ENCODE data around the gene NBL1.
A peak's percentile ranks its signal among the peaks of the same experiment; 100 is the strongest.

The NBL1 gene, protein sequence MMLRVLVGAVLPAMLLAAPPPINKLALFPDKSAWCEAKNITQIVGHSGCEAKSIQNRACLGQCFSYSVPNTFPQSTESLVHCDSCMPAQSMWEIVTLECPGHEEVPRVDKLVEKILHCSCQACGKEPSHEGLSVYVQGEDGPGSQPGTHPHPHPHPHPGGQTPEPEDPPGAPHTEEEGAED

DNA sequence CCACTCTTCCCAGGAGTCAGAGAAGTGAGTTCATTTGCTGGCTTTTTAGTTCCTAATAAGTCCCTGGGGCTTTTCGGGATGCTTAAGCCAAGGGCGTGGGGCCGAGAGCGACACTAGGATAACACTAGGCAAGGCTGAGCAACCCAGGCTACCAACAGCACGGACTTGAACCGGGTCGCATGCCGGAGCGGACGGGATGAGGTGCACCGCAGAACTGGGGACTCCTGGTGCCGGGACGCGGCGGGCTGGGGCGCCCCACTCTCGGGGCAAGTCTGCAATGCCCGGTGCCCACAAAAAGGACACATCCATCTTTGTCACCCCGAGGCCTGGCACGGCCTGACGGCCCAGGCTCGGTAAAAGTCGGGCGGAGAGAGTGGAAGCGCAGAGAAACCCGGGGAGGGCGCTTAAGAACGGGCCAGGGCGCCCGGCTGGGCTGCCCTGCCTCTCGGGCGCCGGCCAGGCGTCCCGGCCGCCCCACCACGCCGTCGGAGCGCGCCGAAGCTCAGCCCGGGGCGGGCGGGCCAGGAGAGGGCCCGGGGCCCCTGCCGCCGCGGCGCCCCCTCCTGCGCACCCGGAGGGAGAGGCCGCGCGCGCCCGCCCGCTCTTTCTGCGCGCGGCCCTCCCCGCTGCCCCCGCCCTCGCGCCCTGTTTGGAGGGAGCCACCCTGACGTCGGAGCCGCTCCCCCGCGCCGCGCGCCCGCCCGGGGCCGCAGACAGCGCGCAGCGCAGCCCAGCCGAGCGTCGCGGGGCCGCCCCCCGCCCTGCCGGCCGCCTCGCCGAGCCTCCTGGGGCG is at the start of gene NBL1:
NBL1 (plus strand) TSS at position 710 of the 793 bp plus-strand sequence. CDS start 10,720 bp downstream, outside the sequence.
- peak within 1 kb of the TSS; percentile 66 for H3K4me3 ChIP-seq (ENCODE audit: low read depth, low read length)

GRCh38 chr1:19596065-19596713 is 47.9 kb upstream of the NBL1 start:
- peak overlapping the region; percentile 91 for H3K4me3 ChIP-seq (ENCODE audit: low read depth, low read length)

DNA sequence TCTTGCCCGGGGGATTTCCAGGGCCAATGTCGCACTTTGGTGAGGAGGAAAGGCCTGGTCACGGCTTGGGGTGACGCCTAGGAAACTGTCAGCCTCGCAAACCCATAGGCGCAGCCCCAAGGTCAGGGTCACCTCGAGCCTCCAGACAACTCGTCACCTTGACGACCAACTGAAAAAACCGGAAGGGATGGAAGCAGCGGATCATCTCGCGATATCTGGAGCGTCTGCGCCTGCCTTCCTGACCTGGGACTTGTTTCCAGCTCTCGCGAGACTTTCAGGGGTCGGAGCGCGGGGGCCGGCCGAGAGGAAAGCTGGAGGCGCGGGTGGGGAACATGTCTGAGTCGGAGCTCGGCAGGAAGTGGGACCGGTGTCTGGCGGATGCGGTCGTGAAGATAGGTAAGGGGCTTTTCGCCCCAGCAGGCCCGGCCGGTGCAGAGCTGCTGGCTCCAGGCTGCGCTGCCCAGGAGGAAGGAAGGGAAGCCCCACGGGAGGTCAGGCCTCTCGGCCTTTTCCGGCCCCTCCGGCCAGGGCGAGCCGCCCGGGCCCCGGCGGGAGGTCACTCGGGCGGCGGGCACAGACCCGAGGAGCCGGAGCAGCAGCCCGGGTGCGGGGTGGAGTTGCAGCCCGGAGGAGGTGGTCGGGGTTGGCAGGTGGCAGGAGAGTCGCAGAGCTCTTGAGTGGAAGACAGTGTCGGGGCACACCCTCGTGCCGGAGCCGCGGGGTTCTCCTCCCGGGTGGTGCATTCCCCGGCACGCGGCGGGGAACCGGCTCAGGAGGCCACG is 47.2 kb upstream of the NBL1 start:
- H3K4me3 ChIP-seq (ENCODE audit: low read depth, low read length) = peak overlapping the region; percentile 91

DNA sequence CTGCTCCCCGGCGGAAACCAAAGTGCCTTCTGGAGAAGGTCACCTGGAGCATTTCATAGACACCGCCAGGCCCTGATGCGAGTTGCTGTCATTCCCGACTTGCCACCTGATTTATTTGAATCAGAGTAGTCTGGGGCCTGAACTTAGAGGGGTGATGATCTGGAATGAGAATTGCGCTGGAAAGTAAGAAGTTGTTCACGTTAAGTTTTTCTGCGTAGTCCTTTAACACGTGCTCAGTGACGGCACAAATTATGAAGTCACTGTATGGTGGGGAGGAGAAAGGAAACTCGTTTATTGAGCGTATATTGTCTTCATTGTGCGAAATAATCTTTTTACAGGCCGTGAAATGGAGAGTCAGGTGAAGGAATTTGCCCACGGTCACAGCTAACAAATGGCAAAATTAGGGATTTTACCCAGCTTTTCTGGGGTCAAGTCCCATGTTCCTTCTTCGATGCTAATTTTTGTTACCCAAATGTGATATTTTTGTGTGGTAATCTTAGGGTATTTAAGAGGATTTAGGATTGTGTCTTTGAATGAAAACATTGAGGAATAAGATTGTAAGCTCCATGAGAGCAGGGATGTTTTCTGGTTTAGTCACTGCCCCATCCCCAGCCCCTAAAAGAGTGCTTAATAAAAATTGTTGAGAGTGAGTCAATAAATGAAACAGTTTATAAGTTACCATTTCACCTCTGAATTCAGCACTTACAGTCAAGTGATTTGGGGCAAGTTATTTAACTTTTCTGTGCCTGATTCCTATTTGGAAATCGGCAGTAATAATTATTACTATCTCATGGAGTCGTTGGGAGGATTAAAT is 46.4 kb upstream of the NBL1 start:
- peak overlapping the region; percentile 91 for H3K4me3 ChIP-seq (ENCODE audit: low read depth, low read length)

- no peak overlapping the region for H3K4me3 ChIP-seq (ENCODE audit: low read depth, low read length)
Observed at GRCh38 chr1:19599810-19600209, 44.3 kb upstream of the NBL1 start.

DNA sequence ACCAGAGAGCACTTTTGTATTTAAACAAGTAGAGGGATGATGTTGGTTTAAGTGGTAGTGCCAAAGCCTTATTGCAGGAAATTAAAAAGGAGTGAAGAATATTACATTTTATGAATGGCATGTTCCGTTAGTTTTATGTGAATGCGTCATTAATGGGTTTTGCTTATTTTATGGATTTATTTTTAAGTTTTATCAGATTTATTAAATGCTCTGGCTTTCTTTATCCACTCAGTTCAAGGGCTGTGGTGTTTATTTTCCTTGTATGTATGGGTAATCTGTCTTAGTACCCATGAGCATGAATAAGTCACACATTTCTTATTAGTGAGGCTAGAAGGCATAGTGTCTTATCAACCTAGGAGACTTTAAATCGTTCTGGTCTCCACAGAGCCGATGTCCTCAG is 41.6 kb upstream of the NBL1 start:
- no peak overlapping the region for H3K4me3 ChIP-seq (ENCODE audit: low read depth, low read length)

GRCh38 chr1:19605967-19606366 is 38.1 kb upstream of the NBL1 start:
- no peak overlapping the region for H3K4me3 ChIP-seq (ENCODE audit: low read depth, low read length)

DNA sequence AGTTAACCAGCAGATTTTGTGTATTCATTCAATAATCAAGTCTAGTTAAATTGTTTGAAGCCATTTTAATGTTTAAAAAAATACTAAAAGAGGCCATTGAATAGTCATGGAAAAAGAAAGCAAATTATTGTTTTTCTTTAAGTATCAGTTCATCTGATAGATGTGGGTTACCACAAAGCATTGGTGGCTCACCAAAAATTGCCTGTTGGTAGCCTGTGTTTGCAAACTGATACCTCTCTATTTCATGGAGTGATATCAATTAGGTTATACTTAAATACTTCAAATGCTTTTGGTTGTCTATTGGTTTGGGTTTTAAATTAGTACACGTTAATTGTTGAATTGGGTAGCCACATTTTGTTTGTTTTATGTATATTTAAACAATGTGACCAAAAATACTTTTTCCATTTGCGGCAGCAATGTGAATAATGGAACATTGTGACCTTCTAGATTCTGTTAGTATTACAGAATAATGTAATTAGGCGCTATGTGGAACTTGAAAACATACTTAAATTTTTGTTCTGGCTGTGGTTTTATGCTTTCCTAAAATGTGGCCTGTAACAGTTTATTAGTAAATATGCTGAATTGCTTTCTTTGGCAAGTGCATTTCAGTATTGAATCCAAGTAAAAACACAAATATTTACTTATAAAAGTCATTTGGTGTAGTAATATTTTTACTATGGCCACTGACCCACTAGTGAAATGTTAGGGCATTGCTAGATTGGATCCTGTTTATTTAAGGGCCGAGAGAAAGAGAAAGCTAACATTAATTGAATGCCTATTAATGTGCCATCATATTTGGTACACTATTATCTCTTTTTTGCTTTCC is 37.1 kb upstream of the NBL1 start:
- H3K4me3 ChIP-seq (ENCODE audit: low read depth, low read length) = no peak overlapping the region

DNA sequence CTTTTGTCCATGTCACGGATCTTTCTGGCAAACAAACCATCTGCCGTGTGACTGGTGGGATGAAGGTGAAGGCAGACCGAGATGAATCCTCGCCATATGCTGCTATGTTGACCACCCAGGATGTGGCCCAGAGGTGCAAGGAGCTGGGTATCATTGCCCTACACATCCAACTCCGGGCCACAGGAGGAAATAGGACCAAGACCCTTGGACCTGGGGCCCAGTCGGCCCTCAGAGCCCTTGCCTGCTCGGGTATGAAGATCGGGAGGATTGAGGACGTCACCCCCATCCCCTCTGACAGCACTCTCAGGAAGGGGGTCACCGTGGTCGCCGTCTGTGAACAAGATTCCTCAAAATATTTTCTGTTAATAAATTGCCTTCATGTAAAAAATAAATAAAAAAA is 35.9 kb upstream of the NBL1 start:
- H3K4me3 ChIP-seq (ENCODE audit: low read depth, low read length) = no peak overlapping the region

DNA sequence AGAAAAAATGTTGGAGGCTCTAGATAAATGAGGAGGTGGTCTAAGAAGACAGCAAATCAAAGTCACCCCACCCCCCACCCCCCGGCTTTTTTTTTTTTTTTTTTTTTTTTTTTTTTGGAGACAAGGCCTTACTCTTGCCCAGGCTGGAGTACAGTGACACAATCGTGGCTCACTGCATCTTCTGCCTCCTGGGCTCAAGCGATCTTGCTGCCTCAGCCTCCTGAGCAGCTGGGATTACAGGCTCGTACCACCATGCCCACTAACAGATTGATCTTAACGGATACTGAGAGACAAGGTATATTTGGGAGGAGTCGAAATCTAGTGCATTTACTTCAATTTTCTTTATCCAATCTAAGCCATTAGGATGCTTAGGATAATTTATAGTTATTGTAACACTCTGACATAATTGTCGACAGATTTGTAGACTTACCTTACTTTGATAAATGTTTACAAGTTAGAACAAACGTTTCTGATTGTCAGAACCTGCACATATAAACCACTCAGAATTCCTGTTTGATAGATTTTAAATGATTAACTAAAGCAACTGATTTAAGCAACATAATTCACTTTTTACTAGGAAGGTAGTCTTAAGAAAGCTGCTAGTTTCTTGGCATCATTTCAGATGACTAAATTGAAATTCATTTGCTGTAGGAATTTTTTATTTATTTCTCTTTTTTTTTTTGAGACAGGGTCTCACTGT is 33.7 kb upstream of the NBL1 start:
- H3K4me3 ChIP-seq (ENCODE audit: low read depth, low read length) = no peak overlapping the region

GRCh38 chr1:19612530-19612929 is 31.6 kb upstream of the NBL1 start:
- H3K4me3 ChIP-seq (ENCODE audit: low read depth, low read length) = no peak overlapping the region

DNA sequence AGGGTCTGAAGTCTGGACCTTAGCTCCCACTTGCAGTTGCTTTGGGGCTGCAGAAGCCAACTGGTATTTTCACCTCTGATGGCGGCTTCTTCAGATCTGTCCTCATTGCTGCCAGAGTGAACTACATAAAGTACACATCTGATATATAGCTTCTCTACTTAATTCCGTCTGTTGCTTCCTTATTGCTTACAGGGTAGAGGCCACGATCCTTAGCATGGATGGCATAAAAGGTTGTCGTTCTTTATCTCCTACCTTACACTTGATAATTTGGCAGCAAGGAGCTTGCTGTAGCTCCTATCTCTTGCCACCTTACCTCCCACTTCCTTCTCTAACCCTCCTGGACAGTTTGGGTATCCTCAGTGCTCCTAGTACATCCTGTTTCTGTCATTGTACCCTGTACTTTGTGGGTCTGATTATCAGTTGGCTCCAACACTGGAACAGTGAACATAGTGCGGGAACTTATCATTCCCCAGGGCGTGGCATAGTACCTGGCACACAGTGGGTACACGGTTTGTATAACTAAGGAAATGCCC is 30.9 kb upstream of the NBL1 start:
- no peak overlapping the region for H3K4me3 ChIP-seq (ENCODE audit: low read depth, low read length)

DNA sequence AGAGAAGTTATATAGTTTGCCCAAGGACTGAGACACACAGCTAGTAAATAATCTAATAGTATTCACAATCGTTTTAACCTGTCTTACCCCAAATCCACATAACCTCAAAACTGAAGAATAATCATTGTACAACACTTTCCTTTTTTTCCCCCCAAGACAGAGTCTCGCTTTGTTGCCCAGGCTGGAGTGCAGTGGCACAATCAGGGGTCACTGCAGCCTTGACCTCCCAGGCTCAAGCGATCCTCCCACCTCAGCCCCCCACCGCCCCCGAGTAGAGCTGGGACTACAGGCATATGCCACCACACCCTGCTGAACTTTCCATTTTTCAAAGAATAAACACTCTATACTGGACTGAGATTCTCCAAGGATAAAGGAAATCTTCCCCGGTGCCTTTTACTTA is 28.7 kb upstream of the NBL1 start:
- H3K4me3 ChIP-seq (ENCODE audit: low read depth, low read length) = no peak overlapping the region

DNA sequence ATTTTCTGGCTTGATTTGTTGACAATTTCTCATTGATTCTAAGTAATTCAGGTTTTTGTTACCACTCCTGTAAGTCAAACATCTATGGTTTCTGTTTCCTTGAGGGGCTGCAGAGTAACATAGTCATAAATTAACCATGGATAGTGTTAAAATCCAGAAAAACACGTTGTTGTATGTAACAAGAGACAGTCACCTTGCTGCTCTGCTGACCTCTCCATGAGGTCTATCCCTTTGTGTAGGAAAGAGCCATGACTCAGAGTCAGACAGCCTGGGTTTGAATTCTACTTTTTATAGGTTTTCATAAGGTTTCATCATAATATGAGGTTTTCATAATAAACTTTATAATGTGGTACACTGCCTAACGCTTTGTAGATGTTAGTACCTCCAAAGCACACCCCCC is 27.6 kb upstream of the NBL1 start:
- H3K4me3 ChIP-seq (ENCODE audit: low read depth, low read length) = no peak overlapping the region

DNA sequence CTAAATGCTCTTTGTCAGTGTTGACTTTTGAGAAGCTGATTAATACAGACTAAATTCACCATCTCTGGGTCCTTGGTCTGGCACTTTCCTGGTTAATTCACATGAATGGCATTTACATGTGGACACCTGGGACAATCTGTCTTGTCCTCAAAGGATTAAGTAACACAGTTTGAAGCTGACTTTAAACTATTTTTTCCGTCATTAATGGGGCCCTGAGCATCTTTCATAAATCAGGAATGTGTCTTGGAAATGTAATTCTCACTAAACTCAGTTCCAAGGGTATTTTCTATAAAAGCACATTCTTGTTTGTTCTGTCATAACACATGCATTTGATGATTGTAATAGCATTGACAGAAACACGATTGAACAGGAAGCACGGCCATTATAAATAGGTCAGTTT is 26.7 kb upstream of the NBL1 start:
- H3K4me3 ChIP-seq (ENCODE audit: low read depth, low read length) = no peak overlapping the region

- H3K4me3 ChIP-seq (ENCODE audit: low read depth, low read length) = no peak overlapping the region
Observed at GRCh38 chr1:19618428-19618827, 25.7 kb upstream of the NBL1 start.

DNA sequence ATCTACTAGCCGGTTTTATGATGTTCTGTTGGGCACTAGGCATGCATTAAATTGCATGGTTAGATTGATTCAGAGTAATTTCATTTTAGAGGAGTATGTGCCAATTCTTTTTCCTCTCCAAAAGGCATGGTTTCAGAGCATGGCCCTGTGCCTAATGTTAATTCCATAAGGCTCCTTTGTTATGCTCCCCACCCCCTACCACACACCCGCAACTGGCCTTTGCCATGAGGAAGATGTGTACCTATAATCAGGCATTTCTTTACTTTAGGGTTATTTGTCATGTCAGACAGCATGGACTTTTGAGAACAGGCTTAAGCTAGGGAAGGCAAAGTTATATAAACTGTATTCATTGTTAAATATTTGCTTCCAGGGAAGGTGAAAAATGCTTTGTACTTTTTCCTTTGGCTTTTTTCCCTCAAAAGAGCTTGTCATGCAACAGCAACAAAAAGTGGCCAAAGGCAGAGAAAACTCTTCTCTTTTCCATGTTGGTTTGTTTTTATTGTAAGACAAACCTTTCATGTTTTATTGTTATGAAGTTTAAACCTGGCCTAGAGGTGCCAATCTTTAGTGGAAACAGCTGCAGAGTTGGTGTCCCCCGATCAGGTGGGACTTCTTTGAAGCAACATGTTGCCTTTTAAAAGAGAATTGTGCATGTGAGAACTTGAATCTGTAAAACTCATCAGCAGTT is 24.3 kb upstream of the NBL1 start:
- no peak overlapping the region for H3K4me3 ChIP-seq (ENCODE audit: low read depth, low read length)

DNA sequence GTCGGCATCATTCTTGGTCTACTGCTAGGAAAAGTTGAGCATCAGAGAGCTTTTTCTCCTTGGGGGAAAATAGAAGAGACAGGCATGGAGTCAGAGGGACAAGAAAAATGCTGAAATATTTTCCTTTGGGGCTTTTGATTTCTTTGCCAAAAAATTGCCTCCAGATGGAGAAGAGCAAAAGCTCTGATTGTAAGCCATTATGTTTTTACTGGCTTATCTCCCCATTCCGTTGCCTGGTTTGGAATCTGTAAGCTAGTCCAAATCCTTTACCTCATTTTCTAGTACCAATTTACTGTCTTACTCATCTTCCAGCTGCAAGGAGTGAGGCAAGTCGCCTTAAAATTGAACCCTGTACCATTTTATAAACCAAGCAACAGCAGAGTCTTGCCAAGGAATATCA is 23.3 kb upstream of the NBL1 start:
- H3K4me3 ChIP-seq (ENCODE audit: low read depth, low read length) = no peak overlapping the region

Data from iPS-11a (cell line).